HG03432 (cell line): Measurements from ENCODE around the gene THUMPD3.

Experiments used
- ATAC-seq: cut with Tn5 transposase; IDR thresholded peaks from one replicate; pipeline ENCODE4 v1.9.1; 2021; ENCODE audit warnings: mild to moderate bottlenecking, moderate library complexity; ENCODE audit not compliant: unreplicated experiment

THUMPD3 gene, protein sequence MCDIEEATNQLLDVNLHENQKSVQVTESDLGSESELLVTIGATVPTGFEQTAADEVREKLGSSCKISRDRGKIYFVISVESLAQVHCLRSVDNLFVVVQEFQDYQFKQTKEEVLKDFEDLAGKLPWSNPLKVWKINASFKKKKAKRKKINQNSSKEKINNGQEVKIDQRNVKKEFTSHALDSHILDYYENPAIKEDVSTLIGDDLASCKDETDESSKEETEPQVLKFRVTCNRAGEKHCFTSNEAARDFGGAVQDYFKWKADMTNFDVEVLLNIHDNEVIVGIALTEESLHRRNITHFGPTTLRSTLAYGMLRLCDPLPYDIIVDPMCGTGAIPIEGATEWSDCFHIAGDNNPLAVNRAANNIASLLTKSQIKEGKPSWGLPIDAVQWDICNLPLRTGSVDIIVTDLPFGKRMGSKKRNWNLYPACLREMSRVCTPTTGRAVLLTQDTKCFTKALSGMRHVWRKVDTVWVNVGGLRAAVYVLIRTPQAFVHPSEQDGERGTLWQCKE

GRCh38 chr3:9362731-9363530 is at the start of gene THUMPD3:
Gene THUMPD3 (plus strand): TSS chr3:9363054. CDS start chr3:9365069, 2,015 bp downstream.
- peak; percentile 98 for ATAC-seq

- ATAC-seq = no peak
These were observed 48.1 kb upstream of the THUMPD3 start for GRCh38 chr3:9314796-9315195.

- no peak for ATAC-seq
These were observed 45.9 kb upstream of the THUMPD3 start for GRCh38 chr3:9316881-9317361.

DNA sequence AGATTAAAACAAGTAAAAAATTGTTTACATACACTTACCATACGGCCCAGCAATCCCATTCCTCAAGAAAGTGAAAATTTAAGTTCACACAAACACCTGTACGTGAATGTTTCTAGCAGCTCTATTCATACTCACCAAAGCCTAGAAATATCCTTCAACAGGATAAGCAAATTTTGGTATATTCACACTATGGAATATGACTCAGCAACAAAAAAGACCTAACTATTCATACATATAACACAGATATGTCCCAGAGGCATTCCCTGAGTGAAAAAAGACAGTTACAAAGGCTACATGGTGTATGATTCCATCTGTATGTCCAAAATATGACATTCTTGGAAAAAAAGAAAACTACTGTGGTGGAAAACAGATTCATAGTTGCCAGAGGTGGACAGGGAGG is 40.1 kb upstream of the THUMPD3 start:
- ATAC-seq = no peak

DNA sequence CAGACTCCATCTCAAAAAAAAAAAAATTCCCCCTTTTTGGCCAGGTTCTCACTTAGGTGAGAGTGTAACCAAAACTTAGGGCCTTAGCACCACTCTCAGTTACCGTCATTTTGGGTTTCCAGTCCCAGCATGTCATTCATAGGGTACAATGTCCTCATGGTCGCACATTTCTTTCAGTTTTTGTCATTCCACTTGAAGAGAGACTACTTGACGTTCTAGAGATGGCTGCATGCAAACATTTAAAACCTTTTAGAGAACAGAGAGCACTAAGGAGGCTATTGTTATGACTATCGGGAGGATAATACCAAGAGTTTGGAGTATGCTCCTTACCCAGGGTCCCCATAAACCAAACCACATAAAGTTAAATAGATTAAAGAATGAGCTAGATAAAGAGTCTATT is 37.9 kb upstream of the THUMPD3 start:
- ATAC-seq = no peak

GRCh38 chr3:9327578-9327977 is 35.3 kb upstream of the THUMPD3 start:
- ATAC-seq = no peak

- ATAC-seq = no peak
These were observed 32.6 kb upstream of the THUMPD3 start for GRCh38 chr3:9330166-9330703.

DNA sequence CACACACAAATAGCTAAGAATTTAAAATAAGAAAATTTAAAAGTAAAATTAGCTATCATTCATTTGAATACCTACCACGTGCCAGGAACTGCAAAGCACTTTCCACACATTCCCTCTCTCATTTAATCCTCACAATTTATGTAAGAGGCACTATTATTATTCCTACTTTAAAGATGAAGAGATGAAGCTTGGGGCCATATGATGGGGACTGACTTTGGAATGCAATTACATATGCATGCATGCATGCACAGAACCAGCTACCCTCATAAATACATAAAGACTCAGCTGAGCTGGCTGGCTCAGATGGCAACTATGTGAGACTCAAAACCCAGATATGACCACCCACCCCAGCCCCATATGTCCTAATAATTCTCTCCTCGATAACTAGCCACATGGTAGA is 31.7 kb upstream of the THUMPD3 start:
- no peak for ATAC-seq

DNA sequence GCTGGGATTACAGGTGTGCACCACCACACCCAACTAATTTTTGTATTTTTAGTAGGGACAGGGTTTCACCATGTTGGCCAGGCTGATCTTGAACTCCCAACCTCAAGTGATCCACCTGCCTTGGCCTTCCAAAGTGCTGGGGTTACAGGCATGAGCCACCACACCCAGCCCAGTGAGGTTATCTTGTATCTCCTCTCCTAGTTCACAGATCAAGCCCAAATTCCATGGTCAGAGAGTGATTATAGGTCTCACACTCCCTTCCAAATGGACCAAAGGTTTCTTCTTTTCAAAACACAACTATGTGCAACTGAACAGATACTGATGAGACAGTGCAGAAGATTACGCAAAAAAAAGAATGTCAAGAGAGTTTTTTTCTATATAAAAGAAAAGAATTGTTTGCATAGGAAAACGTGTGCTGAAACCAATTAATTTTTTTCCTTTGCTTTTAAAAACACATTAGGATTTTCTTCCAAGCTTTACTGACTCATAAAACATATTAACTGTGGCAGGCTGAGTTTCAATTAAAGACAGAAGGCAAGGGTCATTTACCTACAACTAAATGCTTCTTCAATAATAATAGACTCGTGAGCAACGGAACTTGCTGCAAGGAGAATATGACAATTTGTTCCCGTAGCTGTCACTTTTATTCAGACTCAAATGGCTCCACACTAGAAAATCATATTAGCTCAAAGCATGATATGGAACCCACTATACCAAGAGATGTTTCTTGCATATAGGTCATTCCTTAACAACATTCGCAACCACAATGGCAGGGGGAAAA is 30.4 kb upstream of the THUMPD3 start:
- ATAC-seq = no peak

DNA sequence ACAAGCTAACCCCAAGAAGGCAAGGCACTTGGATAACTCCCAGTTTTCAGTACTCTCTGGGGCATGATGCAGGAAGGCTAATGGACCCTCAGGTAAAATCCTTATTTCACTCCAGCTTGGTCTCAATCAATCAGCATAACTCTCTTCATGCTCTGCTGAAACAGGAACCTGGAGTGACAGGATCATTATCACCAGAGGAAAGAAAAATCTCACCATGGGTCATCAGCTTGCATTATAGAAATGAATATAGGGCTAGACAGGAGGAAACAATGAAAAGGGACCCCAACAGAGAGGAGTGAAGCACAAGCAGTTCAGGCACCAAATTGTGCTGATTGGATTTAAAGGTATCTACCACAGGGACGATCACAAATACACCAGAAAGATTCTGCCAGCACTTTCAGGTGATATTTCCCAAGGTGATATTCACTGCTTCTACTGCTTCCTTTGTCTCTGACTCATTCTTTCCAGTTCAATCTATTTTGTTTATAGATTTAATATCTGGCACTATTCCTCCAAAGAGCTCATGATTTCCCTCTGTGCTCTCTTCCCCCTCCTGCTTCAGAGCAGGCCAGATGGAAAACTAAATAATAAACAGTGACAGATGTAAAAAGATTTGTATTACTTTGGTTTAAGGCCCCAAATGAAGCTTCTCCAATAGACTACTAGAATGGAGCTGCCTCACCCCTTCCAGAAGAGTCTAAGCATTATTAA is 22.9 kb upstream of the THUMPD3 start:
- ATAC-seq = no peak

DNA sequence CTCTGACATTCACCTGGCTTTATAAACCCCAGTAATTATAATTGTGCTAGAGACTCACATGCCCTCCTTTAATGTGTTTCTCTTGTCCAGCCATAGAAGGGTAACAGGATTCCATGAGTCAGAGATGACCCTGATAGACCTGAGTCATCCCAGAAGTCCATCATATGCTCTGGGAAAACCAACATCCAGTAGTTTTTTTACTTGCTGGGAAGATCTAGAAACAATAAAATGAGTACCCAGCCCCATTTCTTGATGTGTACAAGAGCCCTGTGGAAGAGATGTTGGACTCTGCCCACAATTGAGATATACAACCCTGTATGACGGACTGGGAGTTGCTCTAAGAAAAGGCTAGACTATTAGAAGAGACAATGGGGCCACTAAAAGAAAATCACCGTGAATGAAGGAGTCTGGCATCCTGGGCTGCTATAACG is 22.4 kb upstream of the THUMPD3 start:
- no peak for ATAC-seq

DNA sequence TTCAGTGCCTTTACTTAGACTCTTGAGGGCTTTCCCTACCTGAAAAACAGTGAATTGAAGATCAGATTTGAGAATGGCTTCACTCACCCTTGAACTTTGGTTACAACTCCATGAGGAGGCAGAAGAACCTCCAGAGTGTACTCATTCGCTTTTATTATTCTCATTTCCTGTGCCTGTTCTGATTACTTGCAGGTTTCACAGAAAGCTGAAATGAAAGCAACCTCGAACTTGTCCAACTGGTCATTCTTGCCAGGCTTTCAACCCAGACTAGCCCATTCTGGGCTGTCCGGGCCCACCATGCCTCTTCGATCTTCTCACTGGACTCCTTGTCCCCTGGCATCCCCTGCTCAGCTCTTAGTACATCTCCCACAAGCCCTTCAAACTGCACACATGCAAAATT is 20.2 kb upstream of the THUMPD3 start:
- ATAC-seq = no peak

GRCh38 chr3:9343115-9343514 is 19.7 kb upstream of the THUMPD3 start:
- ATAC-seq = no peak

- no peak for ATAC-seq
These were observed 17.8 kb upstream of the THUMPD3 start for GRCh38 chr3:9345041-9345440.

DNA sequence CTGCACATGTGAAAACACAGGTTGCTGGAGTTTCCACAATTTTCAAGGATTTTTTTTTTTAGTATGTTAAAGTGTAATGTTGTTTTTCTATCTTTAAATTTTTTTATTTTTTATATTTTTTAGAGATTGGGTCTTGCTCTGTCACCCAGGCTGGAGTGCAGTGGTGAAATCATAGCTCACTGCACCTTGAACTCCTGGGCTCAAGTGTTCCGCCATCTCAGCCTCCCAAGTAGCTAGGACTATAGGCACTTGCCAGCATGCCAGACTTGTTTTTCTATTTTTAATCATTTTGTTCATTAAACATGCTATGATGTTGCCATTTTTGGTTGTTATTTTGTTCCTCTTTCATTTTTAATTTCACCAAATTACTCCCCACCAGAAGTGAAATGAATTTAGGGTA is 16.7 kb upstream of the THUMPD3 start:
- no peak for ATAC-seq

DNA sequence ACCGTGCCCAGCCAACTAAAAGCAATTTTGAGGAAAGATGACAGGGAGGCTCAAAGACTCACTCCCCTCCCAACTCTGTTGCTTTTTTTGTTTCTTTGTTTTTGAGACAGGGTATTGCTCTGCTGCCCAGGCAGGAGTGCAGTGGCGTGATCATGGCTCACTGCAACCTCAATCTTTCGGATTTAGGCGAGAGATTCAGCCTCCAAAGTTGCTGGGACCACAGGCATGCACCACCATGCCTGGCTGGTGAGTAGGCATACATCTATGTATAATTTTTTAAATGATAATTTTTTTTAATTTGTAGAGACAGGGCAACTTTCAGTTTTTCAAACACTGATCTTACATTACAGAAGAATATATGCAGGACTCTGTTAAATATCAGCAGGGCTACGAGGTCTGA is 15.8 kb upstream of the THUMPD3 start:
- no peak for ATAC-seq

DNA sequence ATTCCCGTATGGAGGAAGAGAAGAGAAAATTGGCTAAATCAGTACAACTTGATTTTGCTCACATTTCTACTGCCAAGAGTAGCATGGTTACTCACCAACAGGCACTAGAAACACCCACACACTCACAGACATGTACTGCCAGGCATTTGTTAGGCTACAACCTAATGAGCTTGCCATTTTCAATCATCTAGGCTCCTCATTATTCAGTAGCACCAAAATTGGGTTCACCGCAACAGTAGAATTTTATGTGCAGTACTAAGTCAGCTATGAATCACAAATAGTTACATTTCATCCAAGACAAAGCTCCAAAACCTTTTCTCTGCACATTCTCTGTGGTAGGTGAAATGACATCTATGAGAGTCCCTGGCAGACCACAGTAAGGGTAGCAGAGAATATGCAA is 15.0 kb upstream of the THUMPD3 start:
- ATAC-seq = no peak

GRCh38 chr3:9349321-9350117 is 13.3 kb upstream of the THUMPD3 start:
- ATAC-seq = peak; percentile 39

GRCh38 chr3:9351709-9352126 is 11.1 kb upstream of the THUMPD3 start:
- no peak for ATAC-seq
